ENCODE results near the gene URB1. TPM values are rescaled to one million over a fixed set of nuclear protein-coding genes. Genes with fewer than 3 reads are reported as not detected.

Gene URB1
- total and polyA plus RNA-seq, 2 experiments from 2014 or later = 7.7 to 44.1 TPM

DNA sequence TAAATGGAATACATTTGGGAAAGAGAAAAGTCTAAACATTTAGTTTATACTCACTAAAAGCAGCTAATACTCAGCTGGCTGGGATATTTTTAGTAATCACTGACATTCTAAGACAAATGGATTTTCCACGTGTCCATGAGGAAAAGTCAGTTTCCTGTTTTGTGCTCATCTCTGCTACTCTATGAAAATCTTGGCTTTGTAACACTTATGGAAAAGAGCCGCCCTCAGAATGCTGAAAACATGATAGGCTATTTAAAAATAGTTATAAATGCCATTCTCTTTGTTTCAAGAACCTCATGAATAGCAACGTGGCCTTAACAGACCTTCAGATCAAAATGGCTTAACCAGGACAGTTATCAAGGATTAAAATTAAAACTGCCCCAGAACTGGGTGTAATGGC lies 64.2 kb downstream of the URB1 start:
- Histone ChIP-seq H3K4me2 (no peak overlapping the region), H3K27me3 (ENCODE audit: insufficient read depth) (no peaks in the 10 kb centered on the region), H3K9me2 (ENCODE audit: insufficient read depth) (no peaks in the 10 kb centered on the region), H2AFZ (no peak overlapping the region), H3K4me3 (no peak overlapping the region), H3F3A (replicated peaks; ENCODE audit: low read depth) (no peaks in the 10 kb centered on the region), H4K20me1 (replicated peaks; ENCODE audit: insufficient read depth) (peaks cover 13% of the 10 kb centered on the region; the same call in 1 of the 2 replicates), H3K4me1 (ENCODE audit: insufficient read depth) (no peaks in the 10 kb centered on the region), H3K79me2 (replicated peaks; ENCODE audit: insufficient read depth) (no peaks in the 10 kb centered on the region; the same call in 1 of the 2 replicates), H3K36me3 (ENCODE audit: insufficient read depth) (peaks cover 71% of the 10 kb centered on the region), H3K27ac (ENCODE audit: low read depth) (no peak overlapping the region)
- H3K27ac Mint-ChIP-seq = no peak overlapping the region
- no peak overlapping the region for H3K4me3 Mint-ChIP-seq
- H3K9me3 Mint-ChIP-seq = no peaks in the 10 kb centered on the region
- TF ChIP-seq, protein P1, sequence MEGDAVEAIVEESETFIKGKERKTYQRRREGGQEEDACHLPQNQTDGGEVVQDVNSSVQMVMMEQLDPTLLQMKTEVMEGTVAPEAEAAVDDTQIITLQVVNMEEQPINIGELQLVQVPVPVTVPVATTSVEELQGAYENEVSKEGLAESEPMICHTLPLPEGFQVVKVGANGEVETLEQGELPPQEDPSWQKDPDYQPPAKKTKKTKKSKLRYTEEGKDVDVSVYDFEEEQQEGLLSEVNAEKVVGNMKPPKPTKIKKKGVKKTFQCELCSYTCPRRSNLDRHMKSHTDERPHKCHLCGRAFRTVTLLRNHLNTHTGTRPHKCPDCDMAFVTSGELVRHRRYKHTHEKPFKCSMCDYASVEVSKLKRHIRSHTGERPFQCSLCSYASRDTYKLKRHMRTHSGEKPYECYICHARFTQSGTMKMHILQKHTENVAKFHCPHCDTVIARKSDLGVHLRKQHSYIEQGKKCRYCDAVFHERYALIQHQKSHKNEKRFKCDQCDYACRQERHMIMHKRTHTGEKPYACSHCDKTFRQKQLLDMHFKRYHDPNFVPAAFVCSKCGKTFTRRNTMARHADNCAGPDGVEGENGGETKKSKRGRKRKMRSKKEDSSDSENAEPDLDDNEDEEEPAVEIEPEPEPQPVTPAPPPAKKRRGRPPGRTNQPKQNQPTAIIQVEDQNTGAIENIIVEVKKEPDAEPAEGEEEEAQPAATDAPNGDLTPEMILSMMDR (conservative IDR thresholded peaks at IDR 0.05; ENCODE audit: low read depth in 2 of 2) = no peak
- TF ChIP-seq, protein P2, sequence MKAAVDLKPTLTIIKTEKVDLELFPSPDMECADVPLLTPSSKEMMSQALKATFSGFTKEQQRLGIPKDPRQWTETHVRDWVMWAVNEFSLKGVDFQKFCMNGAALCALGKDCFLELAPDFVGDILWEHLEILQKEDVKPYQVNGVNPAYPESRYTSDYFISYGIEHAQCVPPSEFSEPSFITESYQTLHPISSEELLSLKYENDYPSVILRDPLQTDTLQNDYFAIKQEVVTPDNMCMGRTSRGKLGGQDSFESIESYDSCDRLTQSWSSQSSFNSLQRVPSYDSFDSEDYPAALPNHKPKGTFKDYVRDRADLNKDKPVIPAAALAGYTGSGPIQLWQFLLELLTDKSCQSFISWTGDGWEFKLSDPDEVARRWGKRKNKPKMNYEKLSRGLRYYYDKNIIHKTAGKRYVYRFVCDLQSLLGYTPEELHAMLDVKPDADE (IDR thresholded peaks at IDR 0.05) = no peak
- TF ChIP-seq ZNF331 (CRISPR knock-in tag; IDR thresholded peaks at IDR 0.05; ENCODE audit: low read depth) (no peak), NANOG (IDR thresholded peaks at IDR 0.05; ENCODE audit: borderline replicate concordance) (no peak), ZNF114 (CRISPR knock-in tag; IDR thresholded peaks at IDR 0.05) (no peak), EZH2 (IDR thresholded peaks at IDR 0.05; ENCODE audit: low read depth, unreplicated experiment) (no peak)
- TF ChIP-seq, protein P3, sequence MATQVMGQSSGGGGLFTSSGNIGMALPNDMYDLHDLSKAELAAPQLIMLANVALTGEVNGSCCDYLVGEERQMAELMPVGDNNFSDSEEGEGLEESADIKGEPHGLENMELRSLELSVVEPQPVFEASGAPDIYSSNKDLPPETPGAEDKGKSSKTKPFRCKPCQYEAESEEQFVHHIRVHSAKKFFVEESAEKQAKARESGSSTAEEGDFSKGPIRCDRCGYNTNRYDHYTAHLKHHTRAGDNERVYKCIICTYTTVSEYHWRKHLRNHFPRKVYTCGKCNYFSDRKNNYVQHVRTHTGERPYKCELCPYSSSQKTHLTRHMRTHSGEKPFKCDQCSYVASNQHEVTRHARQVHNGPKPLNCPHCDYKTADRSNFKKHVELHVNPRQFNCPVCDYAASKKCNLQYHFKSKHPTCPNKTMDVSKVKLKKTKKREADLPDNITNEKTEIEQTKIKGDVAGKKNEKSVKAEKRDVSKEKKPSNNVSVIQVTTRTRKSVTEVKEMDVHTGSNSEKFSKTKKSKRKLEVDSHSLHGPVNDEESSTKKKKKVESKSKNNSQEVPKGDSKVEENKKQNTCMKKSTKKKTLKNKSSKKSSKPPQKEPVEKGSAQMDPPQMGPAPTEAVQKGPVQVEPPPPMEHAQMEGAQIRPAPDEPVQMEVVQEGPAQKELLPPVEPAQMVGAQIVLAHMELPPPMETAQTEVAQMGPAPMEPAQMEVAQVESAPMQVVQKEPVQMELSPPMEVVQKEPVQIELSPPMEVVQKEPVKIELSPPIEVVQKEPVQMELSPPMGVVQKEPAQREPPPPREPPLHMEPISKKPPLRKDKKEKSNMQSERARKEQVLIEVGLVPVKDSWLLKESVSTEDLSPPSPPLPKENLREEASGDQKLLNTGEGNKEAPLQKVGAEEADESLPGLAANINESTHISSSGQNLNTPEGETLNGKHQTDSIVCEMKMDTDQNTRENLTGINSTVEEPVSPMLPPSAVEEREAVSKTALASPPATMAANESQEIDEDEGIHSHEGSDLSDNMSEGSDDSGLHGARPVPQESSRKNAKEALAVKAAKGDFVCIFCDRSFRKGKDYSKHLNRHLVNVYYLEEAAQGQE (IDR thresholded peaks at IDR 0.05; ENCODE audit: unreplicated experiment) = no peak
- H3K4me1 Mint-ChIP-seq = peaks cover 5% of the 10 kb centered on the region; the same call in 2 of the 3 replicates
- H3K36me3 Mint-ChIP-seq (ENCODE audit: low read depth) = peaks cover 84% of the 10 kb centered on the region
- no peak for ATAC-seq
- DNase-seq (ENCODE audit: low spot score) = no peak
- no peaks in the 10 kb centered on the region for H3K27me3 Mint-ChIP-seq (ENCODE audit: insufficient read depth, low read depth, poor library complexity)

- Mint-ChIP-seq H3K36me3 (ENCODE audit: low read depth) (peaks cover 89% of the 10 kb centered on the region), H3K27me3 (ENCODE audit: insufficient read depth, low read depth, poor library complexity) (peaks cover 2% of the 10 kb centered on the region), H3K27ac (no peak overlapping the region), H3K4me1 (peaks cover 2% of the 10 kb centered on the region; the same call in 1 of the 3 replicates), H3K9me3 (no peaks in the 10 kb centered on the region), H3K4me3 (no peak overlapping the region)
- H3K4me2 ChIP-seq = no peak overlapping the region
- no peaks in the 10 kb centered on the region for H3K4me1 ChIP-seq (ENCODE audit: insufficient read depth)
- no peaks in the 10 kb centered on the region for H3K9me2 ChIP-seq (ENCODE audit: insufficient read depth)
- no peak overlapping the region for H3K27ac ChIP-seq (ENCODE audit: low read depth)
- ATAC-seq = no peak
- no peak for DNase-seq (ENCODE audit: low spot score)
- no peaks in the 10 kb centered on the region for H3F3A ChIP-seq (replicated peaks; ENCODE audit: low read depth)
- peaks cover 13% of the 10 kb centered on the region for H4K20me1 ChIP-seq (replicated peaks; ENCODE audit: insufficient read depth)
- no peak for TF ChIP-seq NANOG (IDR thresholded peaks at IDR 0.05; ENCODE audit: borderline replicate concordance)
- no peak for TF ChIP-seq CREB1 (CRISPR knock-in tag; IDR thresholded peaks at IDR 0.05; ENCODE audit: low read depth)
- no peak for TF ChIP-seq ZNF331 (CRISPR knock-in tag; IDR thresholded peaks at IDR 0.05; ENCODE audit: low read depth)
- TF ChIP-seq, protein P2 (IDR thresholded peaks at IDR 0.05) = no peak
- TF ChIP-seq, protein P3 (IDR thresholded peaks at IDR 0.05; ENCODE audit: unreplicated experiment) = no peak
- TF ChIP-seq, protein P1 (conservative IDR thresholded peaks at IDR 0.05; ENCODE audit: low read depth in 2 of 2) = no peak
- TF ChIP-seq ZNF114 (CRISPR knock-in tag; IDR thresholded peaks at IDR 0.05) = no peak
- no peak for TF ChIP-seq EZH2 (IDR thresholded peaks at IDR 0.05; ENCODE audit: low read depth, unreplicated experiment)
- H3K79me2 ChIP-seq (replicated peaks; ENCODE audit: insufficient read depth) = no peaks in the 10 kb centered on the region
- H3K36me3 ChIP-seq (ENCODE audit: insufficient read depth) = peaks cover 74% of the 10 kb centered on the region
- H2AFZ ChIP-seq = no peak overlapping the region
- H3K27me3 ChIP-seq (ENCODE audit: insufficient read depth) = no peaks in the 10 kb centered on the region
- no peak overlapping the region for H3K4me3 ChIP-seq
Measured at GRCh38 chr21:32325706-32326105, 67.1 kb downstream of the URB1 start.
